Body of pancreas (tissue), 4 donors: ENCODE data around the gene PPP1R13B.

Source experiments
- CTCF ChIP-seq, 7 experiments: fragments of 450-650 bp in 4 of 7; fragments of 200-600 bp in 3 of 7; sonication (generic) in 3 of 7; IDR thresholded peaks; one replicate each; pipeline ENCODE4 v1.5.1; 2016 to 2019; ENCODE audit warnings: antibody characterized with exemption in 7 of 7
- POLR2A ChIP-seq, 3 donors: fragments of 450-650 bp; IDR thresholded peaks; one replicate each; pipeline ENCODE4 v1.6.1; 2016; ENCODE audit warnings: antibody characterized with exemption in 3 of 3, mild to moderate bottlenecking in 2 of 3

- TF ChIP-seq CTCF (IDR thresholded peaks at IDR 0.05), result no peak
- no peak for TF ChIP-seq POLR2A (IDR thresholded peaks at IDR 0.05)
These were observed 113.1 kb downstream of the PPP1R13B start for GRCh38 chr14:103734081-103734888.
